Measurements from ENCODE around the gene KCNT1.

Gene KCNT1

DNA sequence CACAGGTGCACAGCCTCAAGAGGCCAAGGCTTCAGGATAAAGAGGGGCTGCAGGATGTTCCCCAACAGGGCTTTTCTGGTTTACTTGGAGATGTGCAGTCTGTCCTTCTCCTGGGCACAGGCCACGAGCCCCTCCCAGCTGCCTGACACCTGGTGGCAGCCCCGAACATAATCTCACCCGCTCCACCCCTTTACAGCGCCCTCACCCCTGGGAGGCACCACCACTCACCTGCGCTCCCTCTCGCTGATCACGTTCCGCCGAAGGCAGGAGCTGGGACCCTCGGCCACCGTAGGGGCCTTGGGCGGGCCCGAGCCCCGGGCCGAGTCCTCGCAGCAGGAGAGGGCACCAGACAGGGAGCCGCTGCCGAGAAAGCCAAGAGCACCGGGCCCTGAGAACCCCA, 3.2 kb upstream of the KCNT1 start:
- Histone ChIP-seq H3K4me3 (ENCODE audit: insufficient read depth, low read length, poor library complexity, severe bottlenecking) (no peak overlapping the region), H3K27ac (ENCODE audit: low read depth, low read length) (no peak overlapping the region), H3K4me2 (ENCODE audit: low read depth, low read length, poor library complexity, severe bottlenecking) (no peak overlapping the region), H3K79me2 (ENCODE audit: insufficient read depth, low read length) (no peaks in the 10 kb centered on the region), H3K36me3 (ENCODE audit: low read length) (no peaks in the 10 kb centered on the region), H4K20me1 (ENCODE audit: low read depth, low read length) (no peaks in the 10 kb centered on the region), H3F3A (ENCODE audit: insufficient read depth) (no peaks in the 10 kb centered on the region), H3K9me3 (ENCODE audit: insufficient read depth, low read length) (no peaks in the 10 kb centered on the region), H3K9ac (ENCODE audit: low read length) (no peak overlapping the region), H3K27me3 (ENCODE audit: low read length) (no peaks in the 10 kb centered on the region), H3K9me2 (replicated peaks; ENCODE audit: insufficient read depth, low read length) (no peaks in the 10 kb centered on the region), H2AFZ (ENCODE audit: low read depth, low read length, severe bottlenecking) (no peak overlapping the region)
- TF ChIP-seq EZH2phosphoT487 (conservative IDR thresholded peaks at IDR 0.05; ENCODE audit: low read length): no peak
- TF ChIP-seq, protein P1, sequence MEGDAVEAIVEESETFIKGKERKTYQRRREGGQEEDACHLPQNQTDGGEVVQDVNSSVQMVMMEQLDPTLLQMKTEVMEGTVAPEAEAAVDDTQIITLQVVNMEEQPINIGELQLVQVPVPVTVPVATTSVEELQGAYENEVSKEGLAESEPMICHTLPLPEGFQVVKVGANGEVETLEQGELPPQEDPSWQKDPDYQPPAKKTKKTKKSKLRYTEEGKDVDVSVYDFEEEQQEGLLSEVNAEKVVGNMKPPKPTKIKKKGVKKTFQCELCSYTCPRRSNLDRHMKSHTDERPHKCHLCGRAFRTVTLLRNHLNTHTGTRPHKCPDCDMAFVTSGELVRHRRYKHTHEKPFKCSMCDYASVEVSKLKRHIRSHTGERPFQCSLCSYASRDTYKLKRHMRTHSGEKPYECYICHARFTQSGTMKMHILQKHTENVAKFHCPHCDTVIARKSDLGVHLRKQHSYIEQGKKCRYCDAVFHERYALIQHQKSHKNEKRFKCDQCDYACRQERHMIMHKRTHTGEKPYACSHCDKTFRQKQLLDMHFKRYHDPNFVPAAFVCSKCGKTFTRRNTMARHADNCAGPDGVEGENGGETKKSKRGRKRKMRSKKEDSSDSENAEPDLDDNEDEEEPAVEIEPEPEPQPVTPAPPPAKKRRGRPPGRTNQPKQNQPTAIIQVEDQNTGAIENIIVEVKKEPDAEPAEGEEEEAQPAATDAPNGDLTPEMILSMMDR (IDR thresholded peaks at IDR 0.05; ENCODE audit: insufficient read depth, low read length, poor library complexity, severe bottlenecking): no peak

DNA sequence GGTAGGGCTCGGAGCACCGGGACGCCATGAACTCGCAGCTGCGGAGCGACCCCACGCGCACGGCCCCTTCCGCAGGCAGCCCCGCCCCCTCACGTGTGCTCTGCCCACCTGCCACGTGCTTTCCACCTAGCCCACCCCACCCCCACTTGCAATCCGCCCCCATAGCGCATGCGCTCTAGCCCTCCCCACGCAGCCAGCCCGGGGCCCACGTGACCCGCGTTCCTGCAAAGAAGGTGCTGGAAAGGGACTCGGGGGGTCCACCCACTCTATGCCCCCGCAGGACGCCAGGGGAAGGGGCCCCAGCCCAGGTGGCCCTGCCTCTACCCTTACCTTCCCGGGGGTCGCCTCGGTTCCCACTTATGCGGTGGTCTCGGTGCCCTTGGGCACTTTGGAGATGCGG, 2.5 kb upstream of the KCNT1 start, which contains the start of gene SOHLH1:
Gene SOHLH1 (minus strand): TSS at position 42 of the 400 bp plus-strand sequence. CDS start 14 bp downstream, at position 28.
- H3F3A ChIP-seq (ENCODE audit: insufficient read depth): no peaks in the 10 kb centered on the region
- no peak within 1 kb of the TSS for H3K4me3 ChIP-seq (ENCODE audit: insufficient read depth, low read length, poor library complexity, severe bottlenecking)
- TF ChIP-seq, protein P1 (IDR thresholded peaks at IDR 0.05; ENCODE audit: insufficient read depth, low read length, poor library complexity, severe bottlenecking): no peak
- no peak for TF ChIP-seq EZH2phosphoT487 (conservative IDR thresholded peaks at IDR 0.05; ENCODE audit: low read length)
- H3K27ac ChIP-seq (ENCODE audit: low read depth, low read length): no peak within 1 kb of the TSS
- H2AFZ ChIP-seq (ENCODE audit: low read depth, low read length, severe bottlenecking): no peak within 1 kb of the TSS
- H3K79me2 ChIP-seq (ENCODE audit: insufficient read depth, low read length): no peaks in the 10 kb centered on the region
- H3K36me3 ChIP-seq (ENCODE audit: low read length): no peaks in the 10 kb centered on the region
- no peak within 1 kb of the TSS for H3K4me2 ChIP-seq (ENCODE audit: low read depth, low read length, poor library complexity, severe bottlenecking)
- no peak within 1 kb of the TSS for H3K9ac ChIP-seq (ENCODE audit: low read length)
- no peaks in the 10 kb centered on the region for H3K27me3 ChIP-seq (ENCODE audit: low read length)
- no peaks in the 10 kb centered on the region for H4K20me1 ChIP-seq (ENCODE audit: low read depth, low read length)
- no peaks in the 10 kb centered on the region for H3K9me3 ChIP-seq (ENCODE audit: insufficient read depth, low read length)
- no peaks in the 10 kb centered on the region for H3K9me2 ChIP-seq (replicated peaks; ENCODE audit: insufficient read depth, low read length)

DNA sequence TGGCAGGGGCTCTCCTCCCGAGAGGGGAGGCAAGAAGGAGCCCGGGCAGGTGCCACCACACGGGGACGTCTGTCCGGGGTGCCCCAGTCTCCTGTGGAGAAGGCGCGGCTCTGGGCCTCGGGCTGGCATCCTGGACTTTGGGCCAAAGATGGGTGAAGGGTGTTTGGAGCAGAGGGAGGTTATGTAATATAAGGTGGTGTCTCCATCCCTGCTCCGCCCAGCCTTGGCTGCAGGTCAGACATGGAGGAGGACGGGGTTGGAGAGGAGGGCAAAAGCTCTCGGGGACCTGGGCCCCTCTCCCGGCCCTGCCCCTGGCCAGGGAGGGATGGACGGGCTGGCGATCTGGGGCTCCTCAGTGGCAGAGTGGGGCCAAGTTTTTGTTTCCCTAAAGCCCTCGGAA, 1.5 kb upstream of the KCNT1 start:
- H3K27me3 ChIP-seq (ENCODE audit: low read length): no peaks in the 10 kb centered on the region
- H3F3A ChIP-seq (ENCODE audit: insufficient read depth): no peaks in the 10 kb centered on the region
- no peak overlapping the region for H3K9ac ChIP-seq (ENCODE audit: low read length)
- no peak overlapping the region for H3K27ac ChIP-seq (ENCODE audit: low read depth, low read length)
- no peak overlapping the region for H2AFZ ChIP-seq (ENCODE audit: low read depth, low read length, severe bottlenecking)
- no peak overlapping the region for H3K4me3 ChIP-seq (ENCODE audit: insufficient read depth, low read length, poor library complexity, severe bottlenecking)
- H3K36me3 ChIP-seq (ENCODE audit: low read length): no peaks in the 10 kb centered on the region
- H3K4me2 ChIP-seq (ENCODE audit: low read depth, low read length, poor library complexity, severe bottlenecking): no peak overlapping the region
- no peaks in the 10 kb centered on the region for H3K79me2 ChIP-seq (ENCODE audit: insufficient read depth, low read length)
- TF ChIP-seq, protein P1 (IDR thresholded peaks at IDR 0.05; ENCODE audit: insufficient read depth, low read length, poor library complexity, severe bottlenecking): no peak
- TF ChIP-seq EZH2phosphoT487 (conservative IDR thresholded peaks at IDR 0.05; ENCODE audit: low read length): no peak
- H4K20me1 ChIP-seq (ENCODE audit: low read depth, low read length): no peaks in the 10 kb centered on the region
- no peaks in the 10 kb centered on the region for H3K9me2 ChIP-seq (replicated peaks; ENCODE audit: insufficient read depth, low read length)
- no peaks in the 10 kb centered on the region for H3K9me3 ChIP-seq (ENCODE audit: insufficient read depth, low read length)
